ENCODE data around the gene NHERF2.

DNA sequence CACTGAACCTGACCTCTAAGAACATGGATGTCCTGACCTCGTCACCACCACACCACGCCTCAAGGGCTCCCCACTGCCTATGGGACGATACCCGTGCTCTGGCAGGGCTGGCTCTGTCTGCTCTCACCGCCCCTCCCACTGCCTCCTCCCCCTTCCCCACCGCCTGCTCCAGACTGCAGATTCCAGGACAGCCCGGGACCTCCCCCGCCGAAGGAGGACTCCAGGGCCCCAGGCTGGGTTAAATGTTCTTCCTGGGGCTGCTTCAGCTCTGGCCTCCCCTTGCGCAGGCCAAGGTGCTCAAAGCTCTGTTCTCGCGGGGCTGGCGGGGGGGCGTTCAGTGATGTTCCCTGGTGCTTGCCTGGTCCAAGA is 4.0 kb upstream of the NHERF2 start:
- no peak for TF ChIP-seq CTCF (IDR thresholded peaks at IDR 0.05; ENCODE audit: low read depth, low read length)
- TF ChIP-seq POLR2A (IDR thresholded peaks at IDR 0.05; ENCODE audit: extremely low read depth, insufficient read length) = no peak
- TF ChIP-seq, protein P1, sequence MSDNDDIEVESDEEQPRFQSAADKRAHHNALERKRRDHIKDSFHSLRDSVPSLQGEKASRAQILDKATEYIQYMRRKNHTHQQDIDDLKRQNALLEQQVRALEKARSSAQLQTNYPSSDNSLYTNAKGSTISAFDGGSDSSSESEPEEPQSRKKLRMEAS (IDR thresholded peaks at IDR 0.05; ENCODE audit: low read depth, low read length) = no peak

Data from NB4 (cell line).